Neuronal stem cell (in vitro differentiated cells): Measurements from ENCODE around the gene RAP1A. TPM values are rescaled to one million over a fixed set of nuclear protein-coding genes. Genes with fewer than 3 reads are reported as not detected.
A peak's percentile ranks its signal among the peaks of the same experiment; 100 is the strongest.

Experiments
- small RNA-seq: library from polyadenylated mRNA; stranded (forward); fragments of <200 nt; extraction: miRNeasy Mini kit (QIAGEN cat#:217004); gene quantifications from one replicate; pipeline ENCODE3, GENCODE V24; 2013; ENCODE audit not compliant: insufficient read depth

Gene RAP1A

Small RNA genes within 50 kb of the gene (small RNA-seq; reads per million reads assigned to genes)
- gene INKA2 (5.1 reads per million, percentile 21 among the genes with 10 or more reads in this experiment), gene RNU6-151P (not detected)
